OCI-LY1 (cell line): ENCODE data around the gene VIT.

Source experiments
- H2AFZ ChIP-seq: fragments of 200-600 bp; sonication (generic), shearing (Covaris generic); 2 replicates; pipeline ENCODE4 v1.6.0; 2014; ENCODE audit warnings: antibody characterized with exemption, mild to moderate bottlenecking, low read length
- H3F3A ChIP-seq: fragments of 200-600 bp; sonication (generic), shearing (Covaris generic); 2 replicates; pipeline ENCODE4 v1.6.0; 2014; ENCODE audit warnings: mild to moderate bottlenecking, antibody characterized with exemption, low read length, moderate library complexity; ENCODE audit not compliant: insufficient read depth
- H3K27ac ChIP-seq: fragments of 200-600 bp; sonication (generic); 2 replicates; pipeline ENCODE4 v1.5.1; 2014; ENCODE audit warnings: low read length, mixed run types, mild to moderate bottlenecking, low read depth; ENCODE audit not compliant: poor library complexity, severe bottlenecking
- H3K27me3 ChIP-seq: fragments of 200-600 bp; sonication (generic); 2 replicates; pipeline ENCODE4 v1.6.0; 2014; ENCODE audit warnings: antibody characterized with exemption, mild to moderate bottlenecking, low read length, moderate library complexity; ENCODE audit not compliant: insufficient read depth
- H3K36me3 ChIP-seq: fragments of 200-600 bp; sonication (generic); 2 replicates; pipeline ENCODE4 v1.6.1; 2014; ENCODE audit warnings: mild to moderate bottlenecking, antibody characterized with exemption, low read length, moderate library complexity, mixed read lengths; ENCODE audit not compliant: insufficient read depth
- H3K4me1 ChIP-seq: fragments of 200-600 bp; sonication (generic); 2 replicates; pipeline ENCODE4 v1.5.1; 2014; ENCODE audit warnings: mild to moderate bottlenecking, low read length, moderate library complexity; ENCODE audit not compliant: insufficient read depth, severe bottlenecking
- H3K4me2 ChIP-seq: fragments of 200-600 bp; sonication (generic), shearing (Covaris generic); 2 replicates; pipeline ENCODE4 v1.6.1; 2014; ENCODE audit warnings: low read length
- H3K4me3 ChIP-seq: fragments of 200-600 bp; sonication (generic); 2 replicates; pipeline ENCODE4 v1.5.1; 2014; ENCODE audit warnings: low read length, low read depth, mild to moderate bottlenecking, mixed read lengths; ENCODE audit not compliant: poor library complexity, severe bottlenecking
- H3K79me2 ChIP-seq: fragments of 200-600 bp; shearing (Covaris generic); 2 replicates; pipeline ENCODE4 v1.6.1; 2016; ENCODE audit warnings: mixed run types, low read length, mixed read lengths; ENCODE audit not compliant: insufficient read depth
- H3K9ac ChIP-seq: fragments of 200-600 bp; sonication (generic), shearing (Covaris generic); 2 replicates; pipeline ENCODE4 v1.6.1; 2014; ENCODE audit warnings: mild to moderate bottlenecking, low read length, mixed read lengths
- H3K9me2 ChIP-seq: fragments of 200-600 bp; sonication (generic), shearing (Covaris generic); 2 replicates; pipeline ENCODE4 v1.6.1; 2014; ENCODE audit warnings: low read depth, mild to moderate bottlenecking, low read length, mixed read lengths
- H3K9me3 ChIP-seq: fragments of 200-600 bp; shearing (Covaris generic); 2 replicates; pipeline ENCODE4 v1.6.1; 2014; ENCODE audit warnings: low read length, mixed read lengths
- H4K20me1 ChIP-seq: fragments of 200-600 bp; sonication (generic), shearing (Covaris generic); 2 replicates; pipeline ENCODE4 v1.6.0; 2016; ENCODE audit warnings: mild to moderate bottlenecking, low read length; ENCODE audit not compliant: insufficient read depth
- EZH2 ChIP-seq: fragments of 200-600 bp; sonication (generic), shearing (Covaris generic); IDR thresholded peaks from 2 replicates; pipeline ENCODE4 v1.8.0; 2017; ENCODE audit warnings: borderline replicate concordance, mixed run types, mild to moderate bottlenecking, antibody characterized with exemption, low read length, moderate library complexity, mixed read lengths
- TF ChIP-seq, protein P1 (sequence below): fragments of 200-600 bp; sonication (generic), shearing (Covaris generic); IDR thresholded peaks from 2 replicates; pipeline ENCODE4 v1.5.1; 2017; ENCODE audit warnings: mild to moderate bottlenecking, antibody characterized with exemption, low read length, moderate library complexity, mixed read lengths

VIT gene

DNA sequence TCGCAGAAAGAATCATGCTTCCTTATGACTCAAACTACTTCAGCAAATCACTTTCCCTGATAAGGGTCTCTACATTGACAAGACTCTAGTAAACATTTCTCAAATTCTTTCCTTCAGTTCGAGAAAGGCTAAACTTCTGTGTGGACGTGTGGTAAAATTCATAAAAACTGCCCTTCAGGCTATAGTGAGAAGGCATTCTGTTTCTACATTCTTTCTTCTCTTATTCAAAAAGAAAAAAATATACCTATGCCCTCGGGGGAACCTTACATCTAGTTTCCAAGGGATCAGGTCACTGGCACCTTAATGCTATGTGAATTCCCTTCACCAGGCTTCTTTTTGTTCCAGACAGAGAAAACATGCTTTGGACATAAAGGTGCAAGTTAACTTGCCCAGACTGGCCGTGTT lies 4.9 kb downstream of the VIT start:
- Histone ChIP-seq H2AFZ (no peak overlapping the region), H3K4me2 (no peak overlapping the region)
- TF ChIP-seq, protein P1, sequence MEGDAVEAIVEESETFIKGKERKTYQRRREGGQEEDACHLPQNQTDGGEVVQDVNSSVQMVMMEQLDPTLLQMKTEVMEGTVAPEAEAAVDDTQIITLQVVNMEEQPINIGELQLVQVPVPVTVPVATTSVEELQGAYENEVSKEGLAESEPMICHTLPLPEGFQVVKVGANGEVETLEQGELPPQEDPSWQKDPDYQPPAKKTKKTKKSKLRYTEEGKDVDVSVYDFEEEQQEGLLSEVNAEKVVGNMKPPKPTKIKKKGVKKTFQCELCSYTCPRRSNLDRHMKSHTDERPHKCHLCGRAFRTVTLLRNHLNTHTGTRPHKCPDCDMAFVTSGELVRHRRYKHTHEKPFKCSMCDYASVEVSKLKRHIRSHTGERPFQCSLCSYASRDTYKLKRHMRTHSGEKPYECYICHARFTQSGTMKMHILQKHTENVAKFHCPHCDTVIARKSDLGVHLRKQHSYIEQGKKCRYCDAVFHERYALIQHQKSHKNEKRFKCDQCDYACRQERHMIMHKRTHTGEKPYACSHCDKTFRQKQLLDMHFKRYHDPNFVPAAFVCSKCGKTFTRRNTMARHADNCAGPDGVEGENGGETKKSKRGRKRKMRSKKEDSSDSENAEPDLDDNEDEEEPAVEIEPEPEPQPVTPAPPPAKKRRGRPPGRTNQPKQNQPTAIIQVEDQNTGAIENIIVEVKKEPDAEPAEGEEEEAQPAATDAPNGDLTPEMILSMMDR = no peak
- TF ChIP-seq EZH2 = no peak

DNA sequence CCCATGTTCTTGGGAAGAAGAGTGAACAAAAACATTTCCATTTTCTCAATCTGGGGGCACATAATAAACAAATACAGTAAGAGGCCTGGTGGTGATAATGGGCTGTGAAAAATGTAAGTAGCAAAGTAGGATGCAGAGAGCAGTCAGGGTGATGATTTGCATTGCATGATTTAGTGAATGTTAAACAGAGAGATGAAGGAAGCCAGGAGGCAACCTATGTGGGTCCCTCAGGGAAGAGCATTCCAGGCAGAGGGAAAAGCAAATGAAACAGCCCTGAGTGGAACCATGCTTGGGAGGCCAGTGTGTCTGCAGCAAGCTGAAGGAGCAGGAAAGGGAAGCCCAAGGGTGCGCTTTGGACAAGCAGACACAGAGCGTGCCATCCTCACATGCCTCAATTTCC lies 5.4 kb downstream of the VIT start:
- Histone ChIP-seq H3K27ac (no peak overlapping the region), H3K4me3 (no peak overlapping the region), H3K9me2 (no peaks in the 10 kb centered on the region), H3K4me2 (no peak overlapping the region), H3K27me3 (no peaks in the 10 kb centered on the region), H2AFZ (no peak overlapping the region), H3K79me2 (no peaks in the 10 kb centered on the region), H3F3A (no peaks in the 10 kb centered on the region), H3K4me1 (no peaks in the 10 kb centered on the region), H3K9ac (no peak overlapping the region), H4K20me1 (no peaks in the 10 kb centered on the region), H3K9me3 (no peaks in the 10 kb centered on the region), H3K36me3 (no peaks in the 10 kb centered on the region)
- no peak for TF ChIP-seq EZH2
- TF ChIP-seq, protein P1 = no peak

More for the DNA sequence above, 4.9 kb downstream of the VIT start:
- no peak overlapping the region for H3K27ac ChIP-seq
- no peaks in the 10 kb centered on the region for H3K36me3 ChIP-seq
- no peaks in the 10 kb centered on the region for H3K9me3 ChIP-seq
- H3K4me3 ChIP-seq = no peak overlapping the region
- no peaks in the 10 kb centered on the region for H3K4me1 ChIP-seq
- no peaks in the 10 kb centered on the region for H3F3A ChIP-seq
- no peaks in the 10 kb centered on the region for H3K9me2 ChIP-seq
- H3K9ac ChIP-seq = no peak overlapping the region
- no peaks in the 10 kb centered on the region for H3K79me2 ChIP-seq
- H4K20me1 ChIP-seq = no peaks in the 10 kb centered on the region
- no peaks in the 10 kb centered on the region for H3K27me3 ChIP-seq

DNA sequence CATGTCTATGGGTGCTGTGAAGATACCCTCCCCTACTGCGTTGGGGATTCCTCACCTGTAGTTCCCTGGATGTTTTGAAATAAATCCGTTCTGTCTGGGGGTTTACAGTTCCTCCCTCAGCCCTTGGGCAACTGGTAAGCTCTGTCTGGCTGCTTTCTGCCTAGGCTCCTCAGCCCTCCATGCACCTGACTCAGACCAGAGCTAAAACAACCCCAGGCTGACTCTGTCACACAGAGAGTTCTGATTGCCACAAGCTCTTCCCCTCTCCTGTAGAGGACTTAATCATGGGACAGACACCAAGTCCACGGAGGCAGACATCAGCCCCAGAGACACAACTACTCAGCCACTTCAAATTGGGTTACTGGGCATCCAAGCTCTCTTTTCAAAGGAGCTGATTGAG lies 6.3 kb downstream of the VIT start:
- H3K79me2 ChIP-seq = no peaks in the 10 kb centered on the region
- H3K4me1 ChIP-seq = no peaks in the 10 kb centered on the region
- TF ChIP-seq, protein P1 = no peak
- no peak for TF ChIP-seq EZH2
- H3K9me2 ChIP-seq = no peaks in the 10 kb centered on the region
- no peak overlapping the region for H3K9ac ChIP-seq
- no peaks in the 10 kb centered on the region for H3K36me3 ChIP-seq
- no peak overlapping the region for H3K4me2 ChIP-seq
- H4K20me1 ChIP-seq = no peaks in the 10 kb centered on the region
- H3K27me3 ChIP-seq = no peaks in the 10 kb centered on the region
- no peak overlapping the region for H2AFZ ChIP-seq
- H3K4me3 ChIP-seq = no peak overlapping the region
- H3F3A ChIP-seq = no peaks in the 10 kb centered on the region
- H3K27ac ChIP-seq = no peak overlapping the region
- H3K9me3 ChIP-seq = no peaks in the 10 kb centered on the region
